ENCODE data around the gene TBCD. TPM values are rescaled to one million over a fixed set of nuclear protein-coding genes. Genes with fewer than 3 reads are reported as not detected.

Gene TBCD
- polyA plus RNA-seq, 3 donors, result 62.9 to 91.6 (median 74.2) TPM

- DNase-seq (ENCODE audit: extremely low read depth in 1 of 11, low read depth in 9 of 11, low spot score in 4 of 11), result no peak
Measured at GRCh38 chr17:82871776-82872561, 120.1 kb downstream of the TBCD start.

GRCh38 chr17:82872591-82873520 is 121.0 kb downstream of the TBCD start:
- DNase-seq (ENCODE audit: extremely low read depth in 1 of 11, low read depth in 9 of 11, low spot score in 4 of 11), result no peak

GRCh38 chr17:82873521-82873920 is 121.7 kb downstream of the TBCD start:
- DNase-seq (ENCODE audit: extremely low read depth in 1 of 11, low read depth in 9 of 11, low spot score in 4 of 11), result no peak

GRCh38 chr17:82874011-82874835 is 122.4 kb downstream of the TBCD start:
- DNase-seq (ENCODE audit: extremely low read depth in 1 of 11, low read depth in 9 of 11, low spot score in 4 of 11), result no peak

GRCh38 chr17:82875407-82875856 is 123.6 kb downstream of the TBCD start:
- DNase-seq (ENCODE audit: extremely low read depth in 1 of 11, low read depth in 9 of 11, low spot score in 4 of 11), result no peak

- no peak for DNase-seq (ENCODE audit: extremely low read depth in 1 of 11, low read depth in 9 of 11, low spot score in 4 of 11)
Measured at GRCh38 chr17:82876149-82876548, 124.3 kb downstream of the TBCD start.

- DNase-seq (ENCODE audit: extremely low read depth in 1 of 11, low read depth in 9 of 11, low spot score in 4 of 11), result no peak
Measured at GRCh38 chr17:82876602-82877379, 124.9 kb downstream of the TBCD start.

- DNase-seq (ENCODE audit: extremely low read depth in 1 of 11, low read depth in 9 of 11, low spot score in 4 of 11), result no peak
Measured at GRCh38 chr17:82878527-82878926, 126.7 kb downstream of the TBCD start.

GRCh38 chr17:82879241-82879640 is 127.4 kb downstream of the TBCD start:
- DNase-seq (ENCODE audit: extremely low read depth in 1 of 11, low read depth in 9 of 11, low spot score in 4 of 11), result no peak

- DNase-seq (ENCODE audit: extremely low read depth in 1 of 11, low read depth in 9 of 11, low spot score in 4 of 11), result no peak
Measured at GRCh38 chr17:82880620-82881323, 128.9 kb downstream of the TBCD start.

GRCh38 chr17:82881324-82881823 is 129.5 kb downstream of the TBCD start:
- no peak for DNase-seq (ENCODE audit: extremely low read depth in 1 of 11, low read depth in 9 of 11, low spot score in 4 of 11)

- DNase-seq (ENCODE audit: extremely low read depth in 1 of 11, low read depth in 9 of 11, low spot score in 4 of 11), result no peak
Measured at GRCh38 chr17:82881900-82882714, 130.2 kb downstream of the TBCD start.

- DNase-seq (ENCODE audit: extremely low read depth in 1 of 11, low read depth in 9 of 11, low spot score in 4 of 11), result no peak
Measured at GRCh38 chr17:82882715-82883418, 131.0 kb downstream of the TBCD start.

- DNase-seq (ENCODE audit: extremely low read depth in 1 of 11, low read depth in 9 of 11, low spot score in 4 of 11), result no peak
Measured at GRCh38 chr17:82883419-82884031, 131.7 kb downstream of the TBCD start.

GRCh38 chr17:82884341-82884969 is 132.6 kb downstream of the TBCD start:
- DNase-seq (ENCODE audit: extremely low read depth in 1 of 11, low read depth in 9 of 11, low spot score in 4 of 11), result no peak

Measured in renal cortex interstitium (tissue), 11 donors.